ACC112 (cell line): ENCODE results near the gene UNC93B1.
"Not testable (repeated sequence)": the region's sequence is repeated elsewhere in the genome, so short reads cannot be mapped to it uniquely, and the experiment has no call there.

ENCODE experiments used
- H2AFZ ChIP-seq: fragments of 200-600 bp; sonication (generic); one replicate; pipeline ENCODE4 v1.6.0; 2017; ENCODE audit warnings: antibody characterized with exemption, low read length; ENCODE audit not compliant: unreplicated experiment
- H3K27ac ChIP-seq: fragments of 200-600 bp; sonication (generic); 2 replicates; pipeline ENCODE4 v1.5.1; 2014; ENCODE audit warnings: low read depth, mild to moderate bottlenecking, antibody characterized with exemption, low read length, moderate library complexity
- H3K27me3 ChIP-seq: fragments of 200-600 bp; sonication (generic); 2 replicates; pipeline ENCODE4 v1.6.1; 2014; ENCODE audit warnings: mild to moderate bottlenecking, antibody characterized with exemption, low read length, moderate library complexity, mixed read lengths; ENCODE audit not compliant: insufficient read depth
- H3K36me3 ChIP-seq: fragments of 200-600 bp; sonication (generic); 2 replicates; pipeline ENCODE4 v1.6.1; 2016; ENCODE audit warnings: mild to moderate bottlenecking, antibody characterized with exemption, low read length, moderate library complexity, mixed read lengths; ENCODE audit not compliant: insufficient read depth
- H3K4me1 ChIP-seq: fragments of 200-600 bp; sonication (generic); one replicate; pipeline ENCODE4 v1.6.1; 2016; ENCODE audit warnings: low read length, mixed read lengths; ENCODE audit not compliant: insufficient read depth, unreplicated experiment, control insufficient read depth
- H3K4me3 ChIP-seq: fragments of 200-600 bp; sonication (generic); 2 replicates; pipeline ENCODE4 v1.5.1; 2014; ENCODE audit warnings: mild to moderate bottlenecking, low read depth, low read length
- H3K79me2 ChIP-seq: fragments of 200-600 bp; sonication (generic); one replicate; pipeline ENCODE4 v1.6.0; 2016; ENCODE audit warnings: low read length; ENCODE audit not compliant: control insufficient read depth, unreplicated experiment, insufficient read depth

Gene UNC93B1

DNA sequence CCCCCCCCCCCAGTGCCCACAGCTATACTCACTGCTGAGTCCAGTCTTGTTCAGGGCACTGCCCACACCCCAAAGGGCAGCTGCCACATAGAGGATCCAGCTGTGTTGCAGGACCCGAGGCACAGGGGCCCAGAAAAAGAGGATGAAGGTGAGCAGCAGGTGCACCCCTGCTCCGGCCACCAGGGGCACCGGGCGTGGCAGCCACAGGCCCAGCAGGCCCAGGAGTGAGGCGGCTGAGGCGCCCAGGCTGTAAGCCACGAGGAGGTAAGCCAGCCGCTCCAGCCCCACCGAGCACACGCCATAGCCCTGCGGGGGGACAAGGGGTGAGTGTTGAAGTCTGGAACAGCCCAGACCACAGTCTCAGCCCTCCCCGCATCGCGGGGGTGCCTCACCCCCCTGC is 8.3 kb downstream of the UNC93B1 start:
- H3K27me3 ChIP-seq, H2AFZ ChIP-seq, H3K36me3 ChIP-seq, H3K27ac ChIP-seq, H3K4me3 ChIP-seq, H3K4me1 ChIP-seq, H3K79me2 ChIP-seq: not testable (repeated sequence)

GRCh38 chr11:67995129-67995528 is 8.8 kb downstream of the UNC93B1 start:
- H3K36me3 ChIP-seq, H3K27me3 ChIP-seq, H3K4me1 ChIP-seq, H3K4me3 ChIP-seq, H3K27ac ChIP-seq, H3K79me2 ChIP-seq, H2AFZ ChIP-seq: not testable (repeated sequence)

DNA sequence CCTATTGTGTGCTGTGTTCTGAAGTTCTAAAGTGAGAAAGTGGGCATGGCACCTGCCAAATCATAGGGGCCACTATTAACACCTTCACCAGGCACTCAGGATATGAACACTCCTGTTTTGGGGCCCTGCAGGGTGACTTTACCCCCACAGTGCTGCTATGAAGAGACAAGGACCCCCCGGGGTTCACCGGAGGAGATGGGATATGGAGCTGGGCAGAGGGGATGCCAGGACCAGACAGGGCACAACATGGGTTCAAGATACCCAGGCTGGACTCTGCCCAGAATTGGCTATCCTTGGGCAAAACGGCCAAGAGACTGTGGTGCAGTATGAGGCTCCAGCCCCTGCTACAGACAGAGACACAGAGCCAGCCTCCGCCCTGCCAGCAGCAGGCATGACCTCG is 9.5 kb downstream of the UNC93B1 start:
- H2AFZ ChIP-seq, H3K4me1 ChIP-seq, H3K27ac ChIP-seq: not testable (repeated sequence)

DNA sequence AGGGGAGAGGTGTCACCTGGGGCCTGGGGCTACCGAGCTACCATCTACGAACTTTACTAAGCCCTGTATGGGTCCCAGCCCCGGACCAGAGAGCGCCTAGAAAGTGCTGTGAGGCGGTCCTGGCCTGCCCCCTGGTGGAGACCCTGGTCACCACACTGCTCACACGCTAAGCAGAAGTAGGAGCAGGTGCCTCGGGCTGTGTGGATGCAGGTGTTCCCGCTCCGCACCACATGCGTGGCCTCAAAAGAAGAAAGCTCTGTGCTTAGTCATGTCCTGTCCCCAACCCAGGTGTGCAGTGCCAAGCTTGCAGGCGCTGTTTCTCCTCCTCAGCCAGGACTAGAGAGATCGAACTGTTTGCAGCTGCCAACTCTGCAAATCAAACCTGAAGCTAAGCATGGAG is 10.1 kb downstream of the UNC93B1 start:
- not testable (repeated sequence) for H3K36me3 ChIP-seq, H2AFZ ChIP-seq, H3K27me3 ChIP-seq, H3K4me1 ChIP-seq, H3K27ac ChIP-seq, H3K79me2 ChIP-seq, H3K4me3 ChIP-seq

More for the DNA sequence above, 9.5 kb downstream of the UNC93B1 start:
- not testable (repeated sequence) for H3K36me3 ChIP-seq, H3K4me3 ChIP-seq, H3K79me2 ChIP-seq, H3K27me3 ChIP-seq

DNA sequence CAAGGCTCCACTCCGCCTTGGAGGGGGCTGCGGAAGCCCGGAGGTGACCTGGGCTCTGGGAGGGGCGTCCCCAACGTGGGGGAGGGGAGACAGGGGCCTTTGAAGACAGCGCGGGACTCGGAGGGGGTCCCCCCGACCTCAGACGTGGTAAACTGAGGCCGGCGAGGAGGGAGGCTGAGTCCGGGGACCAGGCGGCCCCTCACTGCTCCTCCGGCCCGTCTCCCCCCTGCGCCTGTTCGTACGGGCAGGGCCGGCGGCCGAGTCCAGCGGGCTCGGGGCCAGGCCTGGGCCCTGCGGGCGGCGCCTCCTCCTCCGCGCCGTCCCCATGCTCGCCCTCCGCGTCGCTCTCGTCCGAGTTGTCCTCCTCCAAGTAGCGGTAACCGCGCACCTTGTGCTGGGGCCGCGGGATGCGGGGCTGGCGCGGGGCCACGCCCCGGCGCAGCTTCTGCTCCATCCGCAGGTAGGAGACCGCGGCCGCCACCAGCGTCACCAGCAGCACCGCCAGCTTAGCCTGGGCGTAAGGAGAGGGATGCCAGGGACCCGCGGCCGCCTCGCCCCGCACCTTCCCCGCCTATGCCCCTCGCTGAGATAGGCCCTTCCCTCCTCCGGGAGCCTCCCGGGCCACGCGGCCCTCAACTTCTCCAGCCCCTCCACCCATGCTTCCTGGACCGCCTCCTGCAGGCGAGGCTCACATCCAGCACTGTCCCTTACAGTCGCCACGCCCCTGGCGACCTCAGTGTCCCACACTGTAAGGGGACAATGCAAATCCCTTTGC is 12.4 kb downstream of the UNC93B1 start:
- not testable (repeated sequence) for H3K79me2 ChIP-seq, H3K27me3 ChIP-seq, H3K36me3 ChIP-seq, H2AFZ ChIP-seq, H3K27ac ChIP-seq, H3K4me1 ChIP-seq, H3K4me3 ChIP-seq

- H2AFZ ChIP-seq, H3K27ac ChIP-seq, H3K4me3 ChIP-seq, H3K4me1 ChIP-seq, H3K79me2 ChIP-seq, H3K27me3 ChIP-seq, H3K36me3 ChIP-seq: not testable (repeated sequence)
Observed at GRCh38 chr11:67990546-67991346, 13.2 kb downstream of the UNC93B1 start.

GRCh38 chr11:67985302-67985701 is 18.6 kb downstream of the UNC93B1 start:
- H3K4me1 ChIP-seq, H3K4me3 ChIP-seq, H3K27me3 ChIP-seq: not testable (repeated sequence)

GRCh38 chr11:67983951-67984350 is 19.9 kb downstream of the UNC93B1 start:
- no peak overlapping the region for H2AFZ ChIP-seq
- no peak overlapping the region for H3K4me3 ChIP-seq
- no peaks in the 10 kb centered on the region for H3K27me3 ChIP-seq
- no peak overlapping the region for H3K27ac ChIP-seq
- H3K79me2 ChIP-seq = no peaks in the 10 kb centered on the region
- H3K36me3 ChIP-seq = no peaks in the 10 kb centered on the region
- H3K4me1 ChIP-seq = no peaks in the 10 kb centered on the region

More at GRCh38 chr11:67985302-67985701, 18.6 kb downstream of the UNC93B1 start:
- not testable (repeated sequence) for H3K36me3 ChIP-seq, H2AFZ ChIP-seq, H3K79me2 ChIP-seq, H3K27ac ChIP-seq

GRCh38 chr11:67982255-67982857 is 21.5 kb downstream of the UNC93B1 start:
- H3K27me3 ChIP-seq, H3K4me3 ChIP-seq, H2AFZ ChIP-seq, H3K4me1 ChIP-seq, H3K36me3 ChIP-seq, H3K79me2 ChIP-seq, H3K27ac ChIP-seq: not testable (repeated sequence)

- not testable (repeated sequence) for H3K4me3 ChIP-seq, H3K79me2 ChIP-seq, H3K4me1 ChIP-seq, H2AFZ ChIP-seq, H3K36me3 ChIP-seq, H3K27ac ChIP-seq
- H3K27me3 ChIP-seq = peaks cover 13% of the 10 kb centered on the region; the same call in 1 of the 2 replicates
Observed at GRCh38 chr11:67981226-67981625, 22.7 kb downstream of the UNC93B1 start.
